Measurements from ENCODE around the gene HCCS.

Gene HCCS

GRCh38 chrX:11124112-11124511 lies 13.0 kb downstream of the HCCS start:
- DNase-seq = no peak

- DNase-seq = no peak
Observed at GRCh38 chrX:11125060-11125459, 13.9 kb downstream of the HCCS start.

- DNase-seq = no peak
Observed at GRCh38 chrX:11129534-11130105, 18.5 kb downstream of the HCCS start.

- no peak for DNase-seq
Observed at GRCh38 chrX:11130136-11130535, 19.0 kb downstream of the HCCS start.

- no peak for DNase-seq
Observed at GRCh38 chrX:11131146-11131545, 20.0 kb downstream of the HCCS start.

- no peak for DNase-seq
Observed at GRCh38 chrX:11135564-11136185, 24.5 kb downstream of the HCCS start.

- DNase-seq = peak; percentile 1
Observed at GRCh38 chrX:11137543-11138139, 26.5 kb downstream of the HCCS start.

GRCh38 chrX:11138498-11139390 lies 27.6 kb downstream of the HCCS start:
- DNase-seq = no peak

GRCh38 chrX:11143931-11144678 lies 33.0 kb downstream of the HCCS start:
- DNase-seq = peak; percentile 10

- no peak for DNase-seq
Observed at GRCh38 chrX:11146411-11146810, 35.3 kb downstream of the HCCS start.

- no peak for DNase-seq
Observed at GRCh38 chrX:11148401-11148800, 37.3 kb downstream of the HCCS start.

GRCh38 chrX:11151799-11152559 lies 40.8 kb downstream of the HCCS start:
- no peak for DNase-seq

GRCh38 chrX:11159149-11159548 lies 48.0 kb downstream of the HCCS start:
- DNase-seq = no peak

- DNase-seq = no peak
Observed at GRCh38 chrX:11164433-11164832, 53.3 kb downstream of the HCCS start.

GRCh38 chrX:11171956-11172355 lies 60.8 kb downstream of the HCCS start:
- no peak for DNase-seq

GRCh38 chrX:11172415-11172814 lies 61.3 kb downstream of the HCCS start:
- DNase-seq = no peak

Measured in NCI-H446 treated with DMSO at 0.1 percent for 48 hours (cell line).